Heart left ventricle (tissue), 16 donors: ENCODE results near the gene PARN. TPM values are rescaled to one million over a fixed set of nuclear protein-coding genes. Genes with fewer than 3 reads are reported as not detected.

Experiments used
- ATAC-seq, 4 donors: fragments of 200-7000 bp; cut with Tn5 transposase; one replicate each; pipeline ENCODE4 v1.9.1; 2020 to 2022; ENCODE audit warnings: moderate library complexity in 4 of 4, mild to moderate bottlenecking in 3 of 4, moderate number of reproducible peaks in 1 of 4
- DNase-seq, 5 donors: peaks; one replicate each; pipeline ENCODE4 v3.0.0-alpha.2; 2020
- H3K27ac ChIP-seq, 12 donors: fragments of 200-600 bp; sonication (generic) in 4 of 12; one replicate each; pipeline versions ENCODE4 v1.5.0 to v1.8.0; 2016 to 2022; ENCODE audit warnings: mild to moderate bottlenecking in 2 of 12
- H3K27me3 ChIP-seq, 9 donors: fragments of 200-600 bp; sonication (generic) in 2 of 9; one replicate each; pipeline versions ENCODE4 v1.5.1 to v1.8.0; 2016 to 2022; ENCODE audit warnings: mild to moderate bottlenecking in 3 of 9
- H3K36me3 ChIP-seq, 9 donors: fragments of 200-600 bp; sonication (generic) in 2 of 9; one replicate each; pipeline versions ENCODE4 v1.5.0 to v1.8.0; 2018 to 2022; ENCODE audit warnings: mild to moderate bottlenecking in 2 of 9
- H3K4me1 ChIP-seq, 12 donors: fragments of 200-600 bp; sonication (generic) in 4 of 12; one replicate each; pipeline versions ENCODE4 v1.5.0 to v1.8.0; 2016 to 2022; ENCODE audit warnings: mild to moderate bottlenecking in 3 of 12
- H3K4me3 ChIP-seq, 12 donors: fragments of 200-600 bp; sonication (generic) in 4 of 12; one replicate each; pipeline versions ENCODE4 v1.5.0 to v1.8.0; 2017 to 2022; ENCODE audit warnings: mild to moderate bottlenecking in 9 of 12, moderate library complexity in 4 of 12
- H3K9me3 ChIP-seq, 12 donors: fragments of 200-600 bp; sonication (generic) in 4 of 12; one replicate each; pipeline versions ENCODE4 v1.5.0 to v1.8.0; 2016 to 2022; ENCODE audit warnings: mild to moderate bottlenecking in 1 of 12
- CTCF ChIP-seq, 12 donors: fragments of 200-600 bp; sonication (generic) in 4 of 12; IDR thresholded peaks; one replicate each; pipeline versions ENCODE4 v1.5.0 to v1.8.0; 2018 to 2022; ENCODE audit warnings: antibody characterized with exemption in 12 of 12, mild to moderate bottlenecking in 5 of 12
- POLR2A ChIP-seq, 2 donors: fragments of 450-650 bp; IDR thresholded peaks; one replicate each; pipeline ENCODE4 v1.6.1; 2017; ENCODE audit warnings: antibody characterized with exemption in 2 of 2, mild to moderate bottlenecking in 2 of 2, moderate library complexity in 2 of 2
- WGBS, 4 donors: extraction: QIAGEN DNeasy Blood & Tissue Kit in 2 of 4; methylation state at CpG; one replicate each; pipeline versions ENCODE4 v1.1.5 to v1.1.7; 2013 to 2018; 5-methylcytosine and 5-hydroxymethylcytosine counted together
- intact Hi-C, 10 donors: fragments of 100-400 bp; cut with DNase I; formaldehyde crosslinking; loops; one replicate each; pipeline versions ENCODE4 v1.11.1 to v1.14.2; 2022
- polyA plus RNA-seq, 2 donors: library from polyadenylated mRNA; stranded (reverse); fragments of 200-250 nt; gene quantifications; one replicate each; pipeline ENCODE4 v1.2.3, GENCODE V29; 2013
- total RNA-seq, 9 donors: library from RNA; depleted of rRNA in 2 of 9; stranded (reverse); fragments of >200 nt in 2 of 9; fragmentation: NEBNext Ultra II Directional in 3 of 9; extraction: Animal tissue kit (Norgen Biotek cat#: 25700) in 3 of 9; gene quantifications; one replicate each; pipeline versions ENCODE4 v1.1.0 to v1.2.4, GENCODE V29; 2016 to 2023
- donor health status: ischemic (EF 13 %, LVEDD 7.1; RV severe dilation, severe dysfunction).
- donor health status: healthy with polysubstance abuse.
- donor health status: DM: no; HTN: yes; CAD: no.
- donor health status: DM: no; HTN: no; CAD: no.
- donor health status: ischemic (EF 25% LVEDD 6.9; RV normal size, moderate dysfunction).
- donor health status: ischemic (EF 25% LVEDD 5.7; RV mildly dilated, moderate dysfunction).
- donor health status: healthy.
- donor health status: DM: yes; HTN: yes; CAD: no.
- donor health status: ischemic (EF 35%, LVEDD 5.7; RV mildly dilated, moderate dysfunction).
- donor health status: nonischemic (EF 11% LVEDD 7.7; RV severe dilation, severe dysfunction).
- donor health status: DM: yes; HTN: yes; CAD: no.
- donor health status: PGD.
- donor health status: ischemic (EF 29% LVEDD 5.4; RV normal size, mild dysfunction).
- donor health status: nonischemic (EF 23%, LVEDD 6.1; RV moderate dilation, normal function).

Gene PARN
- total and polyA plus RNA-seq, 11 donors = 7.7 to 25.9 (median 19.8) TPM

- 87 to 91% (median 87%) methylated on average over 3 of the region's 3 CpGs for whole genome bisulfite sequencing, 4 donors
- H3K27ac ChIP-seq = no peak overlapping the region
- no peak for DNase-seq
- H3K9me3 ChIP-seq = no peaks in the 10 kb centered on the region
- no peak for TF ChIP-seq CTCF (IDR thresholded peaks at IDR 0.05)
- TF ChIP-seq POLR2A (IDR thresholded peaks at IDR 0.05) = no peak
- no peak overlapping the region for H3K4me3 ChIP-seq
- peaks cover 0 to 3% (median 0%) of the 10 kb centered on the region in 12 donors for H3K4me1 ChIP-seq
- no peaks in the 10 kb centered on the region for H3K27me3 ChIP-seq
- no peaks in the 10 kb centered on the region for H3K36me3 ChIP-seq
- ATAC-seq = no peak
- intact Hi-C loops = no loop called here
These were observed 46.6 kb upstream of the PARN start for GRCh38 chr16:14676633-14677032.

GRCh38 chr16:14672403-14672971, 42.4 kb upstream of the PARN start:
- ATAC-seq (no peak), DNase-seq (no peak)
- Histone ChIP-seq H3K4me1 (peaks cover 0 to 3% (median 0%) of the 10 kb centered on the region in 12 donors), H3K4me3 (no peak overlapping the region), H3K27me3 (no peaks in the 10 kb centered on the region), H3K36me3 (peaks cover 0 to 24% (median 14%) of the 10 kb centered on the region in 9 donors), H3K9me3 (no peaks in the 10 kb centered on the region), H3K27ac (no peak overlapping the region)
- WGBS, 4 donors = 61 to 68% (median 66%) methylated on average over 7 of the region's 7 CpGs
- TF ChIP-seq POLR2A (IDR thresholded peaks at IDR 0.05) = no peak
- intact Hi-C loops = no loop called here

GRCh38 chr16:14669776-14670175, 39.7 kb upstream of the PARN start:
- H3K27me3 ChIP-seq = no peaks in the 10 kb centered on the region
- TF ChIP-seq POLR2A (IDR thresholded peaks at IDR 0.05) (no peak), CTCF (IDR thresholded peaks at IDR 0.05) (no peak)
- intact Hi-C loops = no loop called here
- DNase-seq (no peak), ATAC-seq (peak in 2 of 4 donors; percentile 16 to 40)
- no peaks in the 10 kb centered on the region for H3K9me3 ChIP-seq
- peaks cover 0 to 51% (median 41%) of the 10 kb centered on the region in 9 donors for H3K36me3 ChIP-seq
- peaks cover 0 to 3% (median 0%) of the 10 kb centered on the region in 12 donors for H3K4me1 ChIP-seq
- H3K4me3 ChIP-seq = no peak overlapping the region
- WGBS, 4 donors = 90 to 98% (median 94%) methylated on average over 4 of the region's 4 CpGs
- no peak overlapping the region for H3K27ac ChIP-seq

GRCh38 chr16:14668556-14669223, 38.6 kb upstream of the PARN start:
- peaks cover 0 to 3% (median 0%) of the 10 kb centered on the region in 12 donors for H3K4me1 ChIP-seq
- H3K4me3 ChIP-seq = no peak overlapping the region
- no peak overlapping the region for H3K27ac ChIP-seq
- H3K36me3 ChIP-seq = peaks cover 0 to 62% (median 52%) of the 10 kb centered on the region in 9 donors
- ATAC-seq (no peak), DNase-seq (no peak)
- no peaks in the 10 kb centered on the region for H3K27me3 ChIP-seq
- TF ChIP-seq CTCF (IDR thresholded peaks at IDR 0.05) = no peak
- no peak for TF ChIP-seq POLR2A (IDR thresholded peaks at IDR 0.05)
- intact Hi-C loops = no loop called here
- 76 to 86% (median 80%) methylated on average over 7 of the region's 7 CpGs for WGBS, 4 donors
- no peaks in the 10 kb centered on the region for H3K9me3 ChIP-seq
